Measurements from ENCODE around the gene WDR70. TPM values are rescaled to one million over a fixed set of nuclear protein-coding genes. Genes with fewer than 3 reads are reported as not detected.
"Not testable (repeated sequence)": the region's sequence is repeated elsewhere in the genome, so short reads cannot be mapped to it uniquely, and the experiment has no call there.

Gene WDR70
- total and polyA plus RNA-seq, 2 of the 8 experiments (the other 6 are each of a cell fraction or from before 2014, with no cell fraction given): 10.6 to 37.4 TPM

- H2AFZ ChIP-seq (ENCODE audit: low read length); H3K79me2 ChIP-seq (ENCODE audit: control insufficient read depth in 1 of 2, insufficient read depth in 2 of 2, low read length in 2 of 2); H3K23ac ChIP-seq (ENCODE audit: insufficient read length); H3K9me3 ChIP-seq (ENCODE audit: insufficient read depth in 2 of 2, low read depth in 1 of 2, low read length in 1 of 2); H2BK12ac ChIP-seq (ENCODE audit: low read depth, low read length); H2BK120ac ChIP-seq (replicated peaks; ENCODE audit: low read depth, low read length); H3K14ac ChIP-seq (ENCODE audit: insufficient read length); H3K23me2 ChIP-seq (ENCODE audit: low read depth, low read length); POLR2A ChIA-PET (ENCODE audit: partially characterized antibody); H3K4me3 ChIP-seq (ENCODE audit: extremely low read depth in 1 of 4, insufficient read depth in 2 of 4, low read depth in 3 of 4, low read length in 4 of 4); H3K18ac ChIP-seq (ENCODE audit: extremely low read depth, low read length); H3K27me3 ChIP-seq (replicated peaks in 1 of 4; ENCODE audit: control insufficient read depth in 3 of 4, extremely low read depth in 1 of 4, insufficient read depth in 3 of 4, low read length in 3 of 4); H3K4me1 ChIP-seq (replicated peaks in 1 of 4; ENCODE audit: control insufficient read depth in 3 of 4, insufficient read depth in 4 of 4, low read length in 3 of 4); H3K9ac ChIP-seq (replicated peaks in 1 of 4; ENCODE audit: extremely low read depth in 1 of 4, low read depth in 3 of 4, low read length in 3 of 4); H4K8ac ChIP-seq (ENCODE audit: extremely low read depth, insufficient read depth, low read length); H2AK5ac ChIP-seq (ENCODE audit: low read depth, low read length); H3K4ac ChIP-seq (replicated peaks; ENCODE audit: insufficient read length, low read depth, low read length); H2BK20ac ChIP-seq (ENCODE audit: low read length); H2BK5ac ChIP-seq (ENCODE audit: low read depth, low read length); H3K79me1 ChIP-seq (ENCODE audit: low read depth, low read length); H3K4me2 ChIP-seq (ENCODE audit: insufficient read depth in 1 of 2, low read depth in 2 of 2, low read length in 2 of 2); FAIRE-seq; H3K27ac ChIP-seq (ENCODE audit: low read depth, low read length); H4K20me1 ChIP-seq (replicated peaks in 1 of 2; ENCODE audit: control insufficient read depth in 1 of 2, insufficient read depth in 2 of 2, low read length in 2 of 2); CTCF ChIA-PET (ENCODE audit: partially characterized antibody); H3K36me3 ChIP-seq (ENCODE audit: control insufficient read depth in 2 of 4, insufficient read depth in 4 of 4, low read length in 3 of 4); H2BK15ac ChIP-seq (ENCODE audit: low read length); H4K91ac ChIP-seq (replicated peaks; ENCODE audit: insufficient read length, low read length); DNase-seq (ENCODE audit: low read depth in 1 of 2, low spot score in 2 of 2); H4K5ac ChIP-seq (ENCODE audit: insufficient read length, low read depth, low read length); H3K56ac ChIP-seq (replicated peaks; ENCODE audit: insufficient read length, low read depth, low read length): not testable (repeated sequence)
- WGBS, 2 experiments (ENCODE audit: extremely low coverage in 1 of 2, insufficient coverage in 1 of 2, insufficient read length in 1 of 2, insufficient replicate concordance in 2 of 2, low coverage in 1 of 2, low lambda C conversion rate in 2 of 2, missing lambda C conversion rate in 1 of 2): 86% methylated on average over 12 of the region's 12 CpGs; no CpG with 5 or more reads in 1 of the 2 experiments
These were observed 293.0 kb downstream of the WDR70 start for GRCh38 chr5:37672118-37672588.

DNA sequence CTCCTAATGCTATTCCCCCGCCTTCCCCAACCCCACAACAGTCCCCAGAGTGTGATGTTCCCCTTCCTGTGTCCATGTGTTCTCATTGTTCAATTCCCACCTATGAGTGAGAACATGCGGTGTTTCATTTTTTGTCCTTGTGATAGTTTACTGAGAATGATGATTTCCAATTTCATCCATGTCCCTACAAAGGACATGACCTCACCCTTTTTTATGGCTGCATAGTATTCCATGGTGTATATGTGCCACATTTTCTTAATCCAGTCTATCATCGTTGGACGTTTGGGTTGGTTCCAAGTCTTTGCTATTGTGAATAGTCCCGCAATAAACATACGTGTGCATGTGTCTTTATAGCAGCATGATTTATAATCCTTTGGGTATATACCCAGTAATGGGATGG is 295.2 kb downstream of the WDR70 start:
- H3K4me2 ChIP-seq (ENCODE audit: insufficient read depth in 1 of 2, low read depth in 2 of 2, low read length in 2 of 2); H3K14ac ChIP-seq (ENCODE audit: insufficient read length); H3K9ac ChIP-seq (replicated peaks in 1 of 4; ENCODE audit: extremely low read depth in 1 of 4, low read depth in 3 of 4, low read length in 3 of 4); H3K4me3 ChIP-seq (ENCODE audit: extremely low read depth in 1 of 4, insufficient read depth in 2 of 4, low read depth in 3 of 4, low read length in 4 of 4); H3K23ac ChIP-seq (ENCODE audit: insufficient read length); H3K56ac ChIP-seq (replicated peaks; ENCODE audit: insufficient read length, low read depth, low read length); H3K79me2 ChIP-seq (ENCODE audit: control insufficient read depth in 1 of 2, insufficient read depth in 2 of 2, low read length in 2 of 2); H3K36me3 ChIP-seq (ENCODE audit: control insufficient read depth in 2 of 4, insufficient read depth in 4 of 4, low read length in 3 of 4); H2BK12ac ChIP-seq (ENCODE audit: low read depth, low read length); H3K79me1 ChIP-seq (ENCODE audit: low read depth, low read length); H3K27me3 ChIP-seq (replicated peaks in 1 of 4; ENCODE audit: control insufficient read depth in 3 of 4, extremely low read depth in 1 of 4, insufficient read depth in 3 of 4, low read length in 3 of 4); CTCF ChIA-PET (ENCODE audit: partially characterized antibody); H2AK5ac ChIP-seq (ENCODE audit: low read depth, low read length); H4K20me1 ChIP-seq (replicated peaks in 1 of 2; ENCODE audit: control insufficient read depth in 1 of 2, insufficient read depth in 2 of 2, low read length in 2 of 2); H4K91ac ChIP-seq (replicated peaks; ENCODE audit: insufficient read length, low read length); H3K4me1 ChIP-seq (replicated peaks in 1 of 4; ENCODE audit: control insufficient read depth in 3 of 4, insufficient read depth in 4 of 4, low read length in 3 of 4); H2AFZ ChIP-seq (ENCODE audit: low read length); H4K5ac ChIP-seq (ENCODE audit: insufficient read length, low read depth, low read length); H3K23me2 ChIP-seq (ENCODE audit: low read depth, low read length); FAIRE-seq; H3K9me3 ChIP-seq (ENCODE audit: insufficient read depth in 2 of 2, low read depth in 1 of 2, low read length in 1 of 2); H2BK15ac ChIP-seq (ENCODE audit: low read length); H3K27ac ChIP-seq (ENCODE audit: low read depth, low read length); H3K18ac ChIP-seq (ENCODE audit: extremely low read depth, low read length); H2BK5ac ChIP-seq (ENCODE audit: low read depth, low read length); H3K4ac ChIP-seq (replicated peaks; ENCODE audit: insufficient read length, low read depth, low read length); H2BK120ac ChIP-seq (replicated peaks; ENCODE audit: low read depth, low read length); POLR2A ChIA-PET (ENCODE audit: partially characterized antibody); DNase-seq (ENCODE audit: low read depth in 1 of 2, low spot score in 2 of 2); H2BK20ac ChIP-seq (ENCODE audit: low read length); H4K8ac ChIP-seq (ENCODE audit: extremely low read depth, insufficient read depth, low read length): not testable (repeated sequence)
- WGBS, 2 experiments (ENCODE audit: extremely low coverage in 1 of 2, insufficient coverage in 1 of 2, insufficient read length in 1 of 2, insufficient replicate concordance in 2 of 2, low coverage in 1 of 2, low lambda C conversion rate in 2 of 2, missing lambda C conversion rate in 1 of 2): 88% methylated on average over 6 of the region's 6 CpGs; no CpG with 5 or more reads in 1 of the 2 experiments
